Panc1 (cell line): ENCODE results near the gene ANTXR1. TPM values are rescaled to one million over a fixed set of nuclear protein-coding genes. Genes with fewer than 3 reads are reported as not detected.

Source experiments
- ATAC-seq: fragments of 200-7000 bp; cut with Tn5 transposase; 2 replicates; pipeline ENCODE4 v1.9.1; 2020; ENCODE audit warnings: mild to moderate bottlenecking, moderate library complexity
- BruUV-seq: library from RNA; stranded (reverse); fragments of 400-500 nt; replicated peaks from 2 replicates; lab custom pipeline; 2021; lab: Mats Ljungman, UMichigan
- CTCF ChIA-PET: fragments of 300-600 bp; sonication (Branson Sonifier 250); formaldehyde crosslinking; loops from one replicate; lab custom pipeline; 2022; ENCODE audit warnings: antibody characterized with exemption; lab: Charles Lee
- POLR2A ChIA-PET: fragments of 300-600 bp; sonication (Branson Sonifier 250); formaldehyde crosslinking; loops from one replicate; lab custom pipeline; 2022; ENCODE audit warnings: antibody characterized with exemption; lab: Charles Lee
- DNase-seq: peaks from one replicate; pipeline ENCODE4 v3.0.0-alpha.2; 2010; ENCODE audit warnings: low read depth, low spot score
- H3K27ac ChIP-seq: 2 replicates; pipeline ENCODE4 v1.5.1; 2011; ENCODE audit warnings: mild to moderate bottlenecking, low read length, inconsistent platforms
- H3K27me3 ChIP-seq: fragments of 200-500 bp; sonication (Bioruptor generic); 2 replicates; pipeline ENCODE4 v1.6.0; 2014; ENCODE audit warnings: low read length, inconsistent platforms; ENCODE audit not compliant: control insufficient read depth, insufficient read depth
- H3K36me3 ChIP-seq: fragments of 200-500 bp; sonication (Bioruptor generic); 2 replicates; pipeline ENCODE4 v1.5.1; 2014; ENCODE audit warnings: inconsistent platforms, mild to moderate bottlenecking, low read length, moderate library complexity; ENCODE audit not compliant: control insufficient read depth, insufficient read depth
- H3K4me1 ChIP-seq: 2 replicates; pipeline ENCODE4 v1.5.1; 2011; ENCODE audit warnings: inconsistent platforms, mild to moderate bottlenecking, low read length, moderate library complexity; ENCODE audit not compliant: control insufficient read depth, insufficient read depth
- H3K4me3 ChIP-seq, 2 experiments: 2 replicates each; pipeline ENCODE4 v1.5.1; 2011 to 2012; ENCODE audit warnings: low read depth in 2 of 2, low read length in 2 of 2, mild to moderate bottlenecking in 2 of 2, inconsistent platforms in 1 of 2, moderate library complexity in 1 of 2
- H3K9me3 ChIP-seq: fragments of 200-500 bp; sonication (Bioruptor generic); 2 replicates; pipeline ENCODE4 v1.5.1; 2014; ENCODE audit warnings: low read depth, mild to moderate bottlenecking, inconsistent platforms, low read length, moderate library complexity; ENCODE audit not compliant: control insufficient read depth, insufficient read depth
- CTCF ChIP-seq: fragments of 450-650 bp; IDR thresholded peaks from 2 replicates; pipeline ENCODE4 v1.5.1; 2017; ENCODE audit warnings: mild to moderate bottlenecking
- POLR2AphosphoS5 ChIP-seq: IDR thresholded peaks from 2 replicates; pipeline ENCODE4 v1.6.1; 2012; ENCODE audit warnings: mild to moderate bottlenecking, low read depth, low read length, moderate library complexity
- REST ChIP-seq, 2 experiments: IDR thresholded peaks; 2 replicates each; pipeline ENCODE4 v1.6.1; 2011 to 2012; ENCODE audit warnings: low read depth in 2 of 2, control low read depth in 1 of 2, low read length in 1 of 2, mild to moderate bottlenecking in 1 of 2, moderate library complexity in 1 of 2; ENCODE audit not compliant: insufficient read depth in 1 of 2
- SIN3A ChIP-seq: IDR thresholded peaks from 2 replicates; pipeline ENCODE4 v1.6.1; 2012; ENCODE audit warnings: low read depth, mild to moderate bottlenecking, low read length, moderate library complexity, borderline replicate concordance; ENCODE audit not compliant: insufficient read depth
- TCF7L2 ChIP-seq: IDR thresholded peaks from 2 replicates; pipeline ENCODE4 v1.6.1; 2011; ENCODE audit warnings: mild to moderate bottlenecking, low read depth, low read length, inconsistent platforms
- in situ Hi-C: cut with HindIII; loops from 2 replicates; pipeline ENCODE4 v1.10.0; 2016; ENCODE audit warnings: low sequenced_read_pairs, low pct_unique_long_range_greater_than_20kb
- intact Hi-C: fragments of 100-400 bp; cut with micrococcal nuclease; formaldehyde crosslinking; loops from one replicate; pipeline ENCODE4 v1.10.0; 2022; ENCODE audit not compliant: unreplicated experiment
- total RNA-seq: library from RNA; stranded (reverse); gene quantifications from one replicate; pipeline ENCODE4 v1.2.1, GENCODE V29; 2021; ENCODE audit not compliant: unreplicated experiment

ANTXR1 gene
- total RNA-seq, 1 experiment from 2014 or later, result 132 TPM

- in situ Hi-C loops, result no loop called here
- H3K9me3 ChIP-seq, result no peaks in the 10 kb centered on the region
- DNase-seq, result no peak
- peaks cover 6% of the 10 kb centered on the region; the same call in 1 of the 2 replicates for H3K4me1 ChIP-seq
- no peaks in the 10 kb centered on the region for H3K27me3 ChIP-seq
- no peak for ATAC-seq
- no peak overlapping the region for H3K4me3 ChIP-seq
- ChIA-PET POLR2A (no interaction called here), CTCF (no interaction called here)
- BruUV-seq, result no TSS peak
- H3K27ac ChIP-seq, result no peak overlapping the region; the same call in 1 of the 2 replicates
- no peak for TF ChIP-seq REST (IDR thresholded peaks at IDR 0.05; ENCODE audit: insufficient read depth in 1 of 2, low read depth in 2 of 2, low read length in 1 of 2)
- no peak for TF ChIP-seq CTCF
- TF ChIP-seq POLR2AphosphoS5, result no peak
- no peak for TF ChIP-seq TCF7L2
- TF ChIP-seq SIN3A, result no peak
- intact Hi-C loops, result no loop called here
- no peaks in the 10 kb centered on the region for H3K36me3 ChIP-seq
Observed at GRCh38 chr2:69123182-69123581, 110.2 kb downstream of the ANTXR1 start.

DNA sequence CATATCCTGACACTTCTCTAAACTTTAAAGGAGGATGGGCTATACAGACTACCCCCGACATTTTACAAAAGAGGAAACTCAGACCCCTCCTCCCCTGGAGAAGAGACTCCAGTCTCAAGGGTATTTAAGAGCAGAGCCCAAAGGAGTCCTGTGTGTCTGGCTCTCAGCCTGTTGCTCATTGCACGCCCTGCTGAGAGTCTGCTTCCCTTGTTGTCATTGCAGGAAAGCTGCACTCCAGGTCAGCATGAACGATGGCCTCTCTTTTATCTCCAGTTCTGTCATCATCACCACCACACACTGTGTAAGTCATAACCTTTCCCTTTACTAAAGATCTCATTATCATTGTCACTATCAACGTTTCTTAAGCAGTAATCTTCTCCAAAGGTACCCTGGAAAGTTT lies 111.4 kb downstream of the ANTXR1 start:
- no TSS peak for BruUV-seq
- CTCF ChIA-PET, result no interaction called here
- H3K4me1 ChIP-seq, result peaks cover 2% of the 10 kb centered on the region; the same call in 1 of the 2 replicates
- ATAC-seq (no peak), DNase-seq (no peak)
- no peak for TF ChIP-seq POLR2AphosphoS5
- no peak for TF ChIP-seq REST (IDR thresholded peaks at IDR 0.05; ENCODE audit: insufficient read depth in 1 of 2, low read depth in 2 of 2, low read length in 1 of 2)
- no peak for TF ChIP-seq TCF7L2
- no peak for TF ChIP-seq SIN3A
- TF ChIP-seq CTCF, result no peak
- no peak overlapping the region for H3K27ac ChIP-seq
- no peaks in the 10 kb centered on the region for H3K9me3 ChIP-seq
- POLR2A ChIA-PET, result no interaction called here
- no peaks in the 10 kb centered on the region for H3K27me3 ChIP-seq
- no peaks in the 10 kb centered on the region for H3K36me3 ChIP-seq
- intact Hi-C loops (no loop called here), in situ Hi-C loops (no loop called here)
- no peak overlapping the region for H3K4me3 ChIP-seq
